Measurements from ENCODE around the gene LOXL3. TPM values are rescaled to one million over a fixed set of nuclear protein-coding genes. Genes with fewer than 3 reads are reported as not detected.

LOXL3 gene
- total RNA-seq, 6 donors from 2014 or later = 3.6 to 28.3 (median 10.3) TPM

- no peak overlapping the region for H3K4me3 ChIP-seq
- H3K36me3 ChIP-seq = no peaks in the 10 kb centered on the region
- ATAC-seq (ENCODE audit: low FRiP score in 2 of 2) = no peak
- WGBS, 2 donors = 28 to 42% methylated on average over 11 of the region's 11 CpGs
- H3K27me3 ChIP-seq = peaks cover 6 to 50% (median 40%) of the 10 kb centered on the region in 4 donors
- TF ChIP-seq, protein P1, sequence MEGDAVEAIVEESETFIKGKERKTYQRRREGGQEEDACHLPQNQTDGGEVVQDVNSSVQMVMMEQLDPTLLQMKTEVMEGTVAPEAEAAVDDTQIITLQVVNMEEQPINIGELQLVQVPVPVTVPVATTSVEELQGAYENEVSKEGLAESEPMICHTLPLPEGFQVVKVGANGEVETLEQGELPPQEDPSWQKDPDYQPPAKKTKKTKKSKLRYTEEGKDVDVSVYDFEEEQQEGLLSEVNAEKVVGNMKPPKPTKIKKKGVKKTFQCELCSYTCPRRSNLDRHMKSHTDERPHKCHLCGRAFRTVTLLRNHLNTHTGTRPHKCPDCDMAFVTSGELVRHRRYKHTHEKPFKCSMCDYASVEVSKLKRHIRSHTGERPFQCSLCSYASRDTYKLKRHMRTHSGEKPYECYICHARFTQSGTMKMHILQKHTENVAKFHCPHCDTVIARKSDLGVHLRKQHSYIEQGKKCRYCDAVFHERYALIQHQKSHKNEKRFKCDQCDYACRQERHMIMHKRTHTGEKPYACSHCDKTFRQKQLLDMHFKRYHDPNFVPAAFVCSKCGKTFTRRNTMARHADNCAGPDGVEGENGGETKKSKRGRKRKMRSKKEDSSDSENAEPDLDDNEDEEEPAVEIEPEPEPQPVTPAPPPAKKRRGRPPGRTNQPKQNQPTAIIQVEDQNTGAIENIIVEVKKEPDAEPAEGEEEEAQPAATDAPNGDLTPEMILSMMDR (IDR thresholded peaks at IDR 0.05) = no peak
- TF ChIP-seq POLR2A (IDR thresholded peaks at IDR 0.05) (no peak), POLR2AphosphoS5 (IDR thresholded peaks at IDR 0.05) (no peak), EP300 (IDR thresholded peaks at IDR 0.05) (no peak)
- H3K4me1 ChIP-seq = peaks cover 35 to 43% (median 39%) of the 10 kb centered on the region in 4 donors
- DNase-seq = no peak
- no peaks in the 10 kb centered on the region for H3K9me3 ChIP-seq
- no peak overlapping the region for H3K27ac ChIP-seq
These were observed 42.4 kb downstream of the LOXL3 start for GRCh38 chr2:74511104-74511989.

DNA sequence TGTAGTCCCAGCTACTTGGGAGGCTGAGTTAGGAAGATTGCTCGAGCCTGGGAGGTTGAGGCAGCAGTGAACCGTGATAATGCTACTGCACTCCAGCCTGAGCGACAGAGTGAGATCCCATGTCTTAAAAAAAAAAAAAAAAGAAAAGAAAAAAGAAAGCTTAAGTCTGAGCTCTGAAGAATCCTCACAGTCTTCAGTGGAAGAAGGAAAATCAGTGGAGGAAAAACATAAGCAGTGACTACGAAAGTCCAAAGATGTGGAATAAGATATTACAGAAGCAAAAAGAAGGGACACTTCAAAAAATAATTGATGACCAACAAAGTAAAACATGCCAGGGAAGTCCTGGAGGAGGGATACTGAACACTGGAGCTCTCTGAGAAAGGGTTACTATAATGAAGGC, 43.5 kb downstream of the LOXL3 start:
- Histone ChIP-seq H3K9me3 (no peaks in the 10 kb centered on the region), H3K27ac (no peak overlapping the region), H3K4me3 (no peak overlapping the region), H3K4me1 (peaks cover 35 to 43% (median 39%) of the 10 kb centered on the region in 4 donors), H3K27me3 (peaks cover 6 to 40% (median 30%) of the 10 kb centered on the region in 4 donors), H3K36me3 (peaks cover 0 to 10% (median under 1%) of the 10 kb centered on the region in 4 donors)
- ATAC-seq (ENCODE audit: low FRiP score in 2 of 2) (no peak), DNase-seq (no peak)
- WGBS, 2 donors = 71 to 88% methylated on average over 4 of the region's 4 CpGs
- TF ChIP-seq POLR2AphosphoS5 (IDR thresholded peaks at IDR 0.05) (no peak), EP300 (IDR thresholded peaks at IDR 0.05) (no peak), POLR2A (IDR thresholded peaks at IDR 0.05) (no peak)
- TF ChIP-seq, protein P1 (IDR thresholded peaks at IDR 0.05) = no peak

GRCh38 chr2:74507926-74508520, 45.7 kb downstream of the LOXL3 start:
- ATAC-seq (ENCODE audit: low FRiP score in 2 of 2) (peak in 1 of 2 donors; percentile 27), DNase-seq (peak; percentile 40 to 82)
- H3K27me3 ChIP-seq = peaks cover 0 to 17% (median 7%) of the 10 kb centered on the region in 4 donors
- H3K27ac ChIP-seq = peak overlapping the region; percentile 96 to 100 (median 98)
- WGBS, 2 donors = 19 to 27% methylated on average over 15 to 36 of the region's 38 CpGs
- H3K36me3 ChIP-seq = peaks cover 0 to 22% (median 6%) of the 10 kb centered on the region in 4 donors
- TF ChIP-seq EP300 (IDR thresholded peaks at IDR 0.05) (no peak), POLR2AphosphoS5 (IDR thresholded peaks at IDR 0.05) (no peak), POLR2A (IDR thresholded peaks at IDR 0.05) (no peak)
- TF ChIP-seq, protein P1 (IDR thresholded peaks at IDR 0.05) = no peak
- peak overlapping the region; percentile 44 to 82 (median 56) for H3K4me3 ChIP-seq
- no peaks in the 10 kb centered on the region for H3K9me3 ChIP-seq
- peaks cover 33 to 49% (median 39%) of the 10 kb centered on the region in 4 donors for H3K4me1 ChIP-seq

DNA sequence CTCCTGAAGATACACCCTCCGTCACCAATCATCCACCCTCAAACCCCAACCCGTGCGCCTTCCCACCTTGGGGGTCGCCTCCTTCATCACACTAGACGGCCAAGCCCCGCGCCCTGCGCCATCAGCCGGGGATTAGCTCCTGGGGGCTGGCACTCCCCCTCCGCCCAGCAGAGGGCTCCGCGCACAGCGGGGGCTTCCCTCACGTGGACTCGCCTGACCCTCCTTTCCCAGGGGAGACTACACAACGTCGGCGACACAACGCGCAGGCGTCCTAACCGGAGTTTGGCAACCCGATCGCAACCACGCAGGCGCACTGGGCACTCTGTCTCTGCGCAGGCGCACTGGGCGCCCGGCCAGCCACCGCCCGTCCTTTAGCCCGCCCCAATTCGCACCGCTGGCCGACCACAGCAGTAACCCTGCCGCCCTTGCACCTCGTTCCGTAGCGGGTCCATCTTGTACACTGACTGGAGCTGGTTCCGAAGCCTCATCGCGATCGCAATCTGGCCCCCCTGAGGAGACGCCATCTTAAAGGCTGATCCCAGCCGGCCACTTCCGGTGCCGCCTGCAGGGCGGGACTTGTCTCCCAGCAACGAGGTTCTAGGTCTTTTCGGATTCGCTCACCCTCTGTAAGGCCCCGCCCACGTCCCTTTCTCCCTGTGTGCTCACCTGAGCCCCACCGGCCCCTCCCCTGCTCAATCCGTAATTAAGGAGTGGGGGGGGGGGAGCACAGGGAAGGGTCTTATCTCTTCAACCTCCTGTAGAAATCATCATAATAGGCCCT, 46.4 kb downstream of the LOXL3 start, which contains the start of gene PCGF1:
Gene PCGF1, minus strand, starts transcription at position 551 of the 781 bp plus-strand sequence. Its CDS starts 27 bp downstream, at position 524.
- Histone ChIP-seq H3K27me3 (peaks cover 0 to 13% (median 1%) of the 10 kb centered on the region in 4 donors), H3K27ac (peak within 1 kb of the TSS; percentile 96 to 100 (median 98)), H3K36me3 (peaks cover 0 to 22% (median 6%) of the 10 kb centered on the region in 4 donors), H3K4me3 (peak within 1 kb of the TSS; percentile 44 to 82 (median 56)), H3K4me1 (peaks cover 33 to 56% (median 41%) of the 10 kb centered on the region in 4 donors), H3K9me3 (no peaks in the 10 kb centered on the region)
- WGBS, 2 donors = 1 to 4% methylated on average over 21 to 43 of the region's 56 CpGs
- peak; percentile 99 to 100 for DNase-seq
- TF ChIP-seq POLR2AphosphoS5 (IDR thresholded peaks at IDR 0.05) (peak; percentile 79 to 96), POLR2A (IDR thresholded peaks at IDR 0.05) (peak in 2 of 4 donors; percentile 63 to 79), EP300 (IDR thresholded peaks at IDR 0.05) (no peak)
- TF ChIP-seq, protein P1 (IDR thresholded peaks at IDR 0.05) = peak in 5 of 6 experiments; percentile 33 to 67 (median 42)
- peak; percentile 95 to 96 for ATAC-seq (ENCODE audit: low FRiP score in 2 of 2)

Data from upper lobe of left lung (tissue), 6 donors.